GM12878 (cell line): ENCODE measurements around the gene EIF2S1. TPM values are rescaled to one million over a fixed set of nuclear protein-coding genes. Genes with fewer than 3 reads are reported as not detected.
A peak's percentile ranks its signal among the peaks of the same experiment; 100 is the strongest.

Experiments
- CUX1 ChIP-seq: IDR thresholded peaks from 2 replicates; pipeline ENCODE4 v1.6.1; 2012; ENCODE audit warnings: improper control_type of control experiment, low read depth, low read length; ENCODE audit not compliant: insufficient replicate concordance
- MEF2B ChIP-seq: fragments of 450-650 bp; IDR thresholded peaks from 2 replicates; pipeline ENCODE4 v1.6.1; 2018; ENCODE audit warnings: mild to moderate bottlenecking, moderate library complexity; ENCODE audit not compliant: partially characterized antibody, poor library complexity, severe bottlenecking
- polyA plus RNA-seq, 11 experiments: library from polyadenylated mRNA; depleted of rRNA in 4 of 11; unstranded in 6 of 11; stranded (reverse) in 5 of 11; fragments of >200 nt; fragmentation: Nextera tagmentation in 4 of 11; fragmentation: Illumina TruSeq in 1 of 11; extraction: Ambion mirVana in 4 of 11; extraction: Trizol in 1 of 11; gene quantifications; 1 replicate in 1 of 11; 2 replicates in 10 of 11; pipeline versions ENCODE4 v1.2.1 to v1.2.3, GENCODE V29; 2011 to 2016; ENCODE audit warnings: inconsistent platforms in 2 of 11, missing spikeins in 2 of 11, low read depth in 1 of 11
- total RNA-seq, 4 experiments: library from RNA; depleted of rRNA in 3 of 4; stranded (reverse); fragments of >200 nt in 3 of 4; fragmentation: Illumina TruSeq in 1 of 4; extraction: Trizol in 1 of 4; gene quantifications; 2 replicates each; pipeline versions ENCODE4 v1.2.1 to v1.2.3, GENCODE V29; 2013 to 2021

EIF2S1 gene
- total and polyA plus RNA-seq, 10 of the 15 experiments (the other 5 are each of a cell fraction or from before 2014, with no cell fraction given): 155 to 563 (median 262) TPM

- TF ChIP-seq CUX1 (peak; percentile 38), MEF2B (no peak)
Measured at GRCh38 chr14:67358924-67359774, 979 bp upstream of the EIF2S1 start (continued).
